Endothelial cell of umbilical vein (primary cell): ENCODE results near the gene STIM1. TPM values are rescaled to one million over a fixed set of nuclear protein-coding genes. Genes with fewer than 3 reads are reported as not detected.

Experiments
- BruUV-seq: library from RNA; stranded (reverse); fragments of 400-500 nt; replicated peaks from 2 replicates; lab custom pipeline; 2021; lab: Mats Ljungman, UMichigan
- CTCF ChIA-PET: fragments of 300-600, 350-600 bp; sonication (Branson Sonifier 250); formaldehyde crosslinking; loops from one replicate; lab custom pipeline; 2021; ENCODE audit warnings: antibody characterized with exemption, inconsistent platforms; lab: Charles Lee
- POLR2A ChIA-PET: fragments of 300-600, 350-600 bp; sonication (Branson Sonifier 250); formaldehyde crosslinking; loops from one replicate; lab custom pipeline; 2021; ENCODE audit warnings: antibody characterized with exemption, inconsistent platforms; lab: Charles Lee
- DNase-seq: peaks from one replicate; pipeline ENCODE4 v3.0.0-alpha.2; 2011; ENCODE audit warnings: low read depth, low spot score
- FAIRE-seq: peaks from 2 replicates; lab custom pipeline; 2011; peaks lifted over from hg19 to GRCh38; lab: Jason Lieb, UNC
- H2AFZ ChIP-seq: 2 replicates; pipeline ENCODE4 v1.6.0; 2012; ENCODE audit warnings: low read depth, low read length, control low read depth, inconsistent platforms
- H3K27ac ChIP-seq: 2 replicates; pipeline ENCODE4 v1.5.1; 2011; ENCODE audit warnings: low read depth, mild to moderate bottlenecking, control low read depth, low read length, moderate library complexity; ENCODE audit not compliant: insufficient read depth
- H3K27me3 ChIP-seq, 2 experiments: 2 replicates each; pipeline versions ENCODE4 v1.6.0 to v1.6.1; 2011; ENCODE audit warnings: low read length in 2 of 2, mixed read lengths in 1 of 2; ENCODE audit not compliant: control insufficient read depth in 2 of 2, insufficient read depth in 2 of 2
- H3K36me3 ChIP-seq, 2 experiments: 2 replicates in 1 of 2; 3 replicates in 1 of 2; pipeline ENCODE4 v1.5.1; 2011; ENCODE audit warnings: low read length in 2 of 2, mild to moderate bottlenecking in 1 of 2, moderate library complexity in 1 of 2; ENCODE audit not compliant: control insufficient read depth in 2 of 2, insufficient read depth in 2 of 2; ENCODE audit errors: extremely low read depth in 1 of 2
- H3K4me1 ChIP-seq: 3 replicates; pipeline ENCODE4 v1.5.1; 2011; ENCODE audit warnings: mild to moderate bottlenecking, low read length; ENCODE audit not compliant: control insufficient read depth, insufficient read depth; ENCODE audit errors: extremely low read depth
- H3K4me2 ChIP-seq: 2 replicates; pipeline ENCODE4 v1.6.1; 2011; ENCODE audit warnings: low read length, control low read depth, mixed read lengths; ENCODE audit not compliant: insufficient read depth
- H3K4me3 ChIP-seq, 3 experiments: fragments of 200-600 bp in 1 of 3; sonication (generic), shearing (Covaris generic) in 1 of 3; replicated peaks in 1 of 3; 2 replicates each; pipeline ENCODE4 v1.5.1; 2011 to 2016; ENCODE audit warnings: control low read depth in 3 of 3, low read length in 3 of 3, mild to moderate bottlenecking in 2 of 3, inconsistent platforms in 1 of 3, low read depth in 1 of 3, moderate library complexity in 1 of 3; ENCODE audit not compliant: insufficient read depth in 1 of 3
- H3K79me2 ChIP-seq: 2 replicates; pipeline ENCODE4 v1.6.0; 2012; ENCODE audit warnings: low read length, inconsistent platforms; ENCODE audit not compliant: control insufficient read depth, insufficient read depth
- H3K9ac ChIP-seq: replicated peaks from 2 replicates; pipeline ENCODE3; 2011; ENCODE audit warnings: low read length, control low read depth; ENCODE audit not compliant: insufficient read depth; ENCODE audit errors: extremely low read depth
- H3K9me1 ChIP-seq: replicated peaks from 3 replicates; pipeline ENCODE4 v1.6.0; 2011; ENCODE audit warnings: mild to moderate bottlenecking, low read length; ENCODE audit not compliant: control insufficient read depth, insufficient read depth; ENCODE audit errors: extremely low read depth
- H3K9me3 ChIP-seq: replicated peaks from 2 replicates; pipeline ENCODE4 v1.5.1; 2012; ENCODE audit warnings: low read length, inconsistent platforms; ENCODE audit not compliant: control insufficient read depth, insufficient read depth
- H4K20me1 ChIP-seq: replicated peaks from 2 replicates; pipeline ENCODE3; 2011; ENCODE audit warnings: mild to moderate bottlenecking, low read length; ENCODE audit not compliant: control insufficient read depth, insufficient read depth; ENCODE audit errors: extremely low read depth
- CTCF ChIP-seq, 2 donors: IDR thresholded peaks; 1 replicate in 1 of 2; 2 replicates in 1 of 2; pipeline ENCODE4 v1.5.1; 2011; ENCODE audit warnings: low read length in 2 of 2, mild to moderate bottlenecking in 2 of 2, moderate library complexity in 2 of 2, control low read depth in 1 of 2, inconsistent platforms in 1 of 2, low read depth in 1 of 2; ENCODE audit not compliant: insufficient read depth in 1 of 2; ENCODE audit errors: extremely low read depth in 1 of 2
- EZH2 ChIP-seq: IDR thresholded peaks from 2 replicates; pipeline ENCODE4 v1.6.1; 2012; ENCODE audit warnings: borderline replicate concordance, low read depth, mild to moderate bottlenecking, moderate library complexity, low read length, inconsistent platforms; ENCODE audit not compliant: severe bottlenecking
- FOS ChIP-seq: IDR thresholded peaks from 2 replicates; pipeline ENCODE4 v1.6.1; 2011; ENCODE audit warnings: mild to moderate bottlenecking, low read length, moderate library complexity, borderline replicate concordance; ENCODE audit not compliant: insufficient read depth
- JUN ChIP-seq: IDR thresholded peaks from 2 replicates; pipeline ENCODE4 v1.6.1; 2011; ENCODE audit warnings: borderline replicate concordance, low read depth; ENCODE audit not compliant: insufficient read length, insufficient read depth
- MAX ChIP-seq: IDR thresholded peaks from 2 replicates; pipeline ENCODE4 v1.6.1; 2011; ENCODE audit not compliant: insufficient read depth, insufficient read length
- POLR2A ChIP-seq: IDR thresholded peaks from 2 replicates; pipeline ENCODE4 v1.6.1; 2012; ENCODE audit warnings: low read depth, mild to moderate bottlenecking, control low read depth, low read length
- dilution Hi-C: fragments of 300-500 bp; cut with MboI; formaldehyde crosslinking; loops from one replicate; pipeline ENCODE4 v1.15.0; 2019; ENCODE audit warnings: low sequenced_read_pairs; ENCODE audit not compliant: extremely low pct_ligation_motif_present
- intact Hi-C: fragments of 100-400 bp; cut with micrococcal nuclease; formaldehyde crosslinking; loops from one replicate; pipeline ENCODE4 v1.10.0; 2022
- polyA plus RNA-seq, 4 experiments: library from polyadenylated mRNA; depleted of rRNA in 3 of 4; stranded (reverse) in 3 of 4; unstranded in 1 of 4; fragments of >200 nt; gene quantifications; 2 replicates each; pipeline versions ENCODE4 v1.2.1 to v1.2.3, GENCODE V29; 2011 to 2012; ENCODE audit warnings: missing spikeins in 1 of 4
- total RNA-seq: library from RNA; stranded (reverse); gene quantifications from 2 replicates; pipeline ENCODE4 v1.2.3, GENCODE V29; 2021

STIM1 gene
- total and polyA plus RNA-seq, 2 donors (not counting 3 experiments of a cell fraction or from before 2014, with no cell fraction given): 32.7 to 33.4 TPM

GRCh38 chr11:4040461-4040860 is 185.0 kb downstream of the STIM1 start:
- no peaks in the 10 kb centered on the region for H4K20me1 ChIP-seq
- no peaks in the 10 kb centered on the region for H3K9me1 ChIP-seq
- TF ChIP-seq CTCF (IDR thresholded peaks at IDR 0.05; ENCODE audit: extremely low read depth in 1 of 2, insufficient read depth in 1 of 2, low read depth in 1 of 2, low read length in 2 of 2): no peak
- TF ChIP-seq POLR2A: no peak
- TF ChIP-seq FOS: no peak
- TF ChIP-seq JUN: no peak
- no peak for TF ChIP-seq EZH2
- no peak for TF ChIP-seq MAX
- no peak overlapping the region for H2AFZ ChIP-seq
- dilution Hi-C loops (no loop called here), intact Hi-C loops (no loop called here)
- DNase-seq (no peak), FAIRE-seq (no peak)
- H3K36me3 ChIP-seq: no peaks in the 10 kb centered on the region
- no peak overlapping the region for H3K27ac ChIP-seq
- no peak overlapping the region for H3K4me2 ChIP-seq
- no peak overlapping the region for H3K4me3 ChIP-seq
- POLR2A ChIA-PET: no interaction called here
- H3K9ac ChIP-seq: no peak overlapping the region
- CTCF ChIA-PET: interaction anchor here (2.7 kb wide), 1 partner anchor 191 kb away, joined by 14 read pairs; no protein-coding TSS in a partner anchor
- no peaks in the 10 kb centered on the region for H3K4me1 ChIP-seq
- no peaks in the 10 kb centered on the region for H3K9me3 ChIP-seq
- H3K79me2 ChIP-seq: no peaks in the 10 kb centered on the region
- BruUV-seq: no TSS peak
- no peaks in the 10 kb centered on the region for H3K27me3 ChIP-seq
